HEK293 (cell line): Measurements from ENCODE around the gene LY6G5C.

ENCODE experiments used
- CTCF ChIA-PET: fragments of 350-600 bp; formaldehyde crosslinking; extraction: SDS; loops from one replicate; lab custom pipeline; 2021; ENCODE audit warnings: antibody characterized with exemption; lab: Yijun Ruan, JAX
- POLR2A ChIA-PET: fragments of 300-600 bp; formaldehyde crosslinking; extraction: SDS; loops from one replicate; lab custom pipeline; 2020; ENCODE audit warnings: antibody characterized with exemption, inconsistent platforms; lab: Yijun Ruan, JAX
- H3K27ac ChIP-seq: fragments of 200-500 bp; sonication (Bioruptor generic); 2 replicates; pipeline ENCODE4 v1.5.1; 2014; ENCODE audit warnings: low read depth, low read length, control low read depth, inconsistent platforms; ENCODE audit errors: extremely low read depth
- H3K36me3 ChIP-seq, 2 experiments: fragments of 200-500 bp in 1 of 2; sonication (Bioruptor generic) in 1 of 2; 1 replicate in 1 of 2; 2 replicates in 1 of 2; pipeline ENCODE4 v1.5.1; 2014 to 2017; ENCODE audit warnings: inconsistent platforms in 2 of 2, low read length in 2 of 2; ENCODE audit not compliant: control insufficient read depth in 2 of 2, insufficient read depth in 1 of 2
- H3K4me1 ChIP-seq: fragments of 200-500 bp; sonication (Bioruptor generic); 2 replicates; pipeline ENCODE4 v1.5.1; 2014; ENCODE audit warnings: mild to moderate bottlenecking, low read length, inconsistent platforms; ENCODE audit not compliant: control insufficient read depth, insufficient read depth
- H3K4me3 ChIP-seq: 2 replicates; pipeline ENCODE4 v1.5.1; 2011; ENCODE audit warnings: low read depth, mild to moderate bottlenecking, control low read depth, low read length, moderate library complexity
- H3K9me3 ChIP-seq: fragments of 200-500 bp; sonication (Bioruptor generic); 2 replicates; pipeline ENCODE4 v1.5.1; 2014; ENCODE audit warnings: low read depth, low read length, inconsistent platforms; ENCODE audit not compliant: control insufficient read depth, insufficient read depth
- BCL11A ChIP-seq: fragments of 450-650 bp; formaldehyde crosslinking; IDR thresholded peaks from 2 replicates; pipeline ENCODE4 v1.5.1; 2016; ENCODE audit warnings: low read depth, missing biosample characterization, missing genetic modification characterization
- IKZF3 ChIP-seq: fragments of 450-650 bp; IDR thresholded peaks from 2 replicates; pipeline ENCODE4 v1.5.0; 2018; ENCODE audit warnings: missing biosample characterization, mild to moderate bottlenecking, missing genetic modification characterization, moderate library complexity
- KLF8 ChIP-seq: fragments of 450-650 bp; formaldehyde crosslinking; IDR thresholded peaks from 2 replicates; pipeline ENCODE4 v1.5.1; 2016; ENCODE audit warnings: missing biosample characterization, missing genetic modification characterization
- KLF9 ChIP-seq: fragments of 450-650 bp; formaldehyde crosslinking; IDR thresholded peaks from 2 replicates; pipeline ENCODE4 v1.5.1; 2016; ENCODE audit warnings: missing biosample characterization, missing genetic modification characterization, low read depth
- OSR2 ChIP-seq: fragments of 450-650 bp; formaldehyde crosslinking; IDR thresholded peaks from 2 replicates; pipeline ENCODE4 v1.5.1; 2016; ENCODE audit warnings: missing biosample characterization, missing genetic modification characterization
- OVOL3 ChIP-seq: fragments of 450-650 bp; formaldehyde crosslinking; IDR thresholded peaks from 2 replicates; pipeline ENCODE4 v1.5.1; 2016; ENCODE audit warnings: missing biosample characterization, missing genetic modification characterization
- PRDM2 ChIP-seq: fragments of 450-650 bp; formaldehyde crosslinking; IDR thresholded peaks from 2 replicates; pipeline ENCODE4 v1.5.1; 2016; ENCODE audit warnings: missing biosample characterization, missing genetic modification characterization, borderline replicate concordance
- REPIN1 ChIP-seq: fragments of 450-650 bp; formaldehyde crosslinking; IDR thresholded peaks from 2 replicates; pipeline ENCODE4 v1.5.1; 2017; ENCODE audit warnings: missing biosample characterization, missing genetic modification characterization, low read depth
- SALL2 ChIP-seq: fragments of 450-650 bp; formaldehyde crosslinking; IDR thresholded peaks from 2 replicates; pipeline ENCODE4 v1.5.0; 2017; ENCODE audit warnings: missing biosample characterization, mild to moderate bottlenecking, missing genetic modification characterization, borderline replicate concordance
- SP3 ChIP-seq: fragments of 450-650 bp; formaldehyde crosslinking; IDR thresholded peaks from 2 replicates; pipeline ENCODE4 v1.5.1; 2016; ENCODE audit warnings: missing biosample characterization, missing genetic modification characterization
- TRIM28 ChIP-seq: IDR thresholded peaks from 2 replicates; pipeline ENCODE4 v1.6.1; 2011; ENCODE audit warnings: low read length, control low read depth, borderline replicate concordance
- ZNF146 ChIP-seq: fragments of 450-650 bp; formaldehyde crosslinking; IDR thresholded peaks from 2 replicates; pipeline ENCODE4 v1.5.1; 2016; ENCODE audit warnings: missing biosample characterization, missing genetic modification characterization
- ZNF211 ChIP-seq: fragments of 450-650 bp; formaldehyde crosslinking; IDR thresholded peaks from 2 replicates; pipeline ENCODE4 v1.5.1; 2016; ENCODE audit warnings: low read depth, missing biosample characterization, missing genetic modification characterization
- ZNF23 ChIP-seq: fragments of 450-650 bp; formaldehyde crosslinking; IDR thresholded peaks from 2 replicates; pipeline ENCODE4 v1.5.1; 2016; ENCODE audit warnings: missing biosample characterization, missing genetic modification characterization, borderline replicate concordance
- ZNF239 ChIP-seq: fragments of 450-650 bp; formaldehyde crosslinking; IDR thresholded peaks from 2 replicates; pipeline ENCODE4 v1.5.1; 2016; ENCODE audit warnings: missing biosample characterization, missing genetic modification characterization
- ZNF404 ChIP-seq: fragments of 450-650 bp; formaldehyde crosslinking; IDR thresholded peaks from 2 replicates; pipeline ENCODE4 v1.5.1; 2017; ENCODE audit warnings: missing biosample characterization, missing genetic modification characterization
- ZNF426 ChIP-seq: fragments of 450-650 bp; formaldehyde crosslinking; IDR thresholded peaks from 2 replicates; pipeline ENCODE4 v1.5.1; 2017; ENCODE audit warnings: missing biosample characterization, missing genetic modification characterization, mild to moderate bottlenecking, inconsistent platforms, moderate library complexity
- ZNF501 ChIP-seq: fragments of 450-650 bp; formaldehyde crosslinking; IDR thresholded peaks from 2 replicates; pipeline ENCODE4 v1.5.1; 2016; ENCODE audit warnings: missing biosample characterization, missing genetic modification characterization
- ZNF510 ChIP-seq: fragments of 450-650 bp; formaldehyde crosslinking; IDR thresholded peaks from 2 replicates; pipeline ENCODE4 v1.5.1; 2018; ENCODE audit warnings: mild to moderate bottlenecking, missing genetic modification characterization, missing biosample characterization; ENCODE audit not compliant: insufficient replicate concordance
- ZNF558 ChIP-seq: fragments of 450-650 bp; formaldehyde crosslinking; IDR thresholded peaks from 2 replicates; pipeline ENCODE4 v1.5.1; 2016; ENCODE audit warnings: missing biosample characterization, missing genetic modification characterization
- ZNF610 ChIP-seq: fragments of 450-650 bp; formaldehyde crosslinking; IDR thresholded peaks from 2 replicates; pipeline ENCODE4 v1.5.1; 2016; ENCODE audit warnings: missing biosample characterization, missing genetic modification characterization, borderline replicate concordance
- ZNF654 ChIP-seq: fragments of 450-650 bp; formaldehyde crosslinking; IDR thresholded peaks from 2 replicates; pipeline ENCODE4 v1.5.1; 2016; ENCODE audit warnings: low read depth, missing biosample characterization, missing genetic modification characterization
- ZNF660 ChIP-seq: fragments of 450-650 bp; IDR thresholded peaks from 2 replicates; pipeline ENCODE4 v1.5.1; 2018; ENCODE audit warnings: missing biosample characterization, mild to moderate bottlenecking, missing genetic modification characterization
- ZNF707 ChIP-seq: fragments of 450-650 bp; formaldehyde crosslinking; IDR thresholded peaks from 2 replicates; pipeline ENCODE4 v1.5.1; 2016; ENCODE audit warnings: missing biosample characterization, missing genetic modification characterization
- ZNF747 ChIP-seq: fragments of 450-650 bp; formaldehyde crosslinking; IDR thresholded peaks from 2 replicates; pipeline ENCODE4 v1.5.1; 2016; ENCODE audit warnings: missing biosample characterization, missing genetic modification characterization
- ZNF768 ChIP-seq: fragments of 450-650 bp; formaldehyde crosslinking; IDR thresholded peaks from 2 replicates; pipeline ENCODE4 v1.5.1; 2018; ENCODE audit warnings: missing biosample characterization, mild to moderate bottlenecking, missing genetic modification characterization
- ZNF776 ChIP-seq: fragments of 450-650 bp; formaldehyde crosslinking; IDR thresholded peaks from 2 replicates; pipeline ENCODE4 v1.5.0; 2017; ENCODE audit warnings: missing biosample characterization, missing genetic modification characterization, borderline replicate concordance
- ZSCAN16 ChIP-seq: fragments of 450-650 bp; formaldehyde crosslinking; IDR thresholded peaks from 2 replicates; pipeline ENCODE4 v1.5.1; 2016; ENCODE audit warnings: missing biosample characterization, missing genetic modification characterization
- ZXDB ChIP-seq: fragments of 450-650 bp; formaldehyde crosslinking; IDR thresholded peaks from 2 replicates; pipeline ENCODE4 v1.5.1; 2016; ENCODE audit warnings: missing biosample characterization, missing genetic modification characterization
- TF ChIP-seq, protein P1 (sequence below): fragments of 450-650 bp; formaldehyde crosslinking; IDR thresholded peaks from 2 replicates; pipeline ENCODE4 v1.5.1; 2016; ENCODE audit warnings: missing biosample characterization, missing genetic modification characterization

Gene LY6G5C

DNA sequence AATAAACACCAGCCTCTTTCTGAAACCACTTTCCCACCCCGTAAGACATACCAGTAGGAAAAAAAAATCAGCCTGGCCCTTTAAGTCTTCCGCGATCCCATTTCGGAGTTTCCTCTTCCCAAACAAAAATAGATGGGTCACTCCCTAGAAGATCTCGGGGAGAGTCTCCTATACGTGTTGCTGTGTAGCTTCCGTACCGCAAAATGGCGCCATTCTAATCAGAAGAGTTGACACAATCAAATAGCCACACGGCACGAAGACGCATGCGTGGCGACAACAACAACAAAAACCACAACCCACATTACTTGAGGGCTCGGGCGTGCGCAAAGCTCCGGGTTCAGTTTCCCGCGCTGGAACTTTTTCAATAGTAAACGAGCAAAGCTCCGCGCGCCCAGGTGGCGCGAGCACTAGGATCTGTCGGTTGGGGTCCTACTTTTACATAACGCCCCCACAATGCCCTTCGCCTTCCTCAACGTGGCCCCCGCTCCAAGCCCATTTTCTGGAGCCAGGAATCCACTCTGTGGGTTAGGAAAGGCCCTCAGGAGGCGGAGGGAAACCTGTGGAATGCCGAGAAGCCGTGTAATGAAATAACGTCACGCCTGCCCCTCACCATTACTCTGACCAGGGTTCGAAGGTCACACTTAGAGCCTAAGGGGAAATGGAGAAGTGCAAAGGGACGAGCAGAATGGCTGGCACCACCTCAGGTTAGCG, 15.9 kb downstream of the LY6G5C start, which contains the start of gene GPANK1:
Gene GPANK1 (minus strand): TSS at position 208 of the 711 bp plus-strand sequence. CDS start 519 bp downstream, outside the sequence.
- Histone ChIP-seq H3K4me3 (peak within 1 kb of the TSS; percentile 92), H3K9me3 (no peaks in the 10 kb centered on the region), H3K4me1 (peaks cover 6% of the 10 kb centered on the region; the same call in 1 of the 2 replicates), H3K36me3 (peaks cover 22 to 56% of the 10 kb centered on the region in 2 experiments), H3K27ac (peak within 1 kb of the TSS; percentile 92)
- ChIA-PET POLR2A (interaction anchor here (0.6 to 7.4 kb wide), 26 partner anchors 8 to 525 kb away, joined by 3 to 180 read pairs (median 6); partner anchors contain the start of genes ABHD16A, APOM, ATP6V1G2 and BAG6), CTCF (interaction anchor here (0.7 to 1.6 kb wide), 6 partner anchors 9 to 125 kb away, joined by 3 to 8 read pairs (median 4); partner anchors contain the start of genes APOM and BAG6)
- TF ChIP-seq KLF9 (tag by site-specific recombination), result no peak
- no peak for TF ChIP-seq ZNF510
- no peak for TF ChIP-seq OVOL3
- TF ChIP-seq ZNF776 (tag by site-specific recombination), result no peak
- no peak for TF ChIP-seq ZNF146 (tag by site-specific recombination)
- TF ChIP-seq OSR2 (tag by site-specific recombination), result no peak
- TF ChIP-seq PRDM2 (tag by site-specific recombination), result no peak
- TF ChIP-seq ZNF426 (tag by site-specific recombination), result no peak
- 0 out of 2 replicates have a peak, but pooled peaks have one; percentile 30 for TF ChIP-seq ZNF610
- TF ChIP-seq ZNF660 (tag by site-specific recombination), result peak; percentile 42; the same call in 1 of the 2 replicates
- TF ChIP-seq ZSCAN16, result no peak; the same call in 1 of the 2 replicates
- TF ChIP-seq REPIN1 (tag by site-specific recombination), result no peak
- TF ChIP-seq ZNF239, result no peak
- TF ChIP-seq, protein P1, sequence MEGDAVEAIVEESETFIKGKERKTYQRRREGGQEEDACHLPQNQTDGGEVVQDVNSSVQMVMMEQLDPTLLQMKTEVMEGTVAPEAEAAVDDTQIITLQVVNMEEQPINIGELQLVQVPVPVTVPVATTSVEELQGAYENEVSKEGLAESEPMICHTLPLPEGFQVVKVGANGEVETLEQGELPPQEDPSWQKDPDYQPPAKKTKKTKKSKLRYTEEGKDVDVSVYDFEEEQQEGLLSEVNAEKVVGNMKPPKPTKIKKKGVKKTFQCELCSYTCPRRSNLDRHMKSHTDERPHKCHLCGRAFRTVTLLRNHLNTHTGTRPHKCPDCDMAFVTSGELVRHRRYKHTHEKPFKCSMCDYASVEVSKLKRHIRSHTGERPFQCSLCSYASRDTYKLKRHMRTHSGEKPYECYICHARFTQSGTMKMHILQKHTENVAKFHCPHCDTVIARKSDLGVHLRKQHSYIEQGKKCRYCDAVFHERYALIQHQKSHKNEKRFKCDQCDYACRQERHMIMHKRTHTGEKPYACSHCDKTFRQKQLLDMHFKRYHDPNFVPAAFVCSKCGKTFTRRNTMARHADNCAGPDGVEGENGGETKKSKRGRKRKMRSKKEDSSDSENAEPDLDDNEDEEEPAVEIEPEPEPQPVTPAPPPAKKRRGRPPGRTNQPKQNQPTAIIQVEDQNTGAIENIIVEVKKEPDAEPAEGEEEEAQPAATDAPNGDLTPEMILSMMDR, result no peak; the same call in 1 of the 2 replicates
- peak; percentile 67 for TF ChIP-seq IKZF3 (tag by site-specific recombination)
- no peak for TF ChIP-seq SP3 (tag by site-specific recombination)
- no peak for TF ChIP-seq ZNF23
- TF ChIP-seq ZNF404, result no peak
- TF ChIP-seq ZNF211 (tag by site-specific recombination), result no peak
- 0 out of 2 replicates have a peak, but pooled peaks have one; percentile 37 for TF ChIP-seq BCL11A (tag by site-specific recombination)
- TF ChIP-seq KLF8, result peak; percentile 48; the same call in 1 of the 2 replicates
- no peak for TF ChIP-seq ZNF768 (tag by site-specific recombination)
- TF ChIP-seq ZNF501 (tag by site-specific recombination), result no peak
- no peak for TF ChIP-seq ZNF747 (tag by site-specific recombination)
- TF ChIP-seq SALL2 (tag by site-specific recombination), result no peak
- TF ChIP-seq TRIM28, result no peak
- TF ChIP-seq ZXDB (tag by site-specific recombination), result peak; percentile 44
- no peak for TF ChIP-seq ZNF707
- TF ChIP-seq ZNF654 (tag by site-specific recombination), result no peak
- 0 out of 2 replicates have a peak, but pooled peaks have one; percentile 37 for TF ChIP-seq ZNF558 (tag by site-specific recombination)
